ES-I3 (cell line): ENCODE results near the gene ZC3H8.

Experiments
- H3K36me3 ChIP-seq: 2 replicates; pipeline ENCODE4 v1.6.1; 2013; ENCODE audit warnings: mild to moderate bottlenecking, low read length, control low read depth, moderate library complexity; ENCODE audit not compliant: insufficient read depth
- H3K4me1 ChIP-seq: 2 replicates; pipeline ENCODE4 v1.6.1; 2013; ENCODE audit warnings: mild to moderate bottlenecking, control low read depth, low read length; ENCODE audit not compliant: insufficient read depth
- H3K9ac ChIP-seq: 2 replicates; pipeline ENCODE4 v1.6.1; 2013; ENCODE audit warnings: low read depth, mild to moderate bottlenecking, low read length, moderate library complexity
- H3K9me3 ChIP-seq: 2 replicates; pipeline ENCODE4 v1.6.1; 2013; ENCODE audit warnings: mild to moderate bottlenecking, low read length, moderate library complexity; ENCODE audit not compliant: control insufficient read depth, insufficient read depth

ZC3H8 gene

GRCh38 chr2:112175333-112175732, 79.5 kb downstream of the ZC3H8 start:
- no peaks in the 10 kb centered on the region for H3K36me3 ChIP-seq
- no peaks in the 10 kb centered on the region for H3K4me1 ChIP-seq
- no peak overlapping the region for H3K9ac ChIP-seq
- no peaks in the 10 kb centered on the region for H3K9me3 ChIP-seq

GRCh38 chr2:112174383-112174782, 80.5 kb downstream of the ZC3H8 start:
- no peak overlapping the region for H3K9ac ChIP-seq

GRCh38 chr2:112173646-112174319, 81.1 kb downstream of the ZC3H8 start:
- H3K9ac ChIP-seq: no peak overlapping the region
- H3K36me3 ChIP-seq: no peaks in the 10 kb centered on the region
- no peaks in the 10 kb centered on the region for H3K9me3 ChIP-seq
- no peaks in the 10 kb centered on the region for H3K4me1 ChIP-seq

More at GRCh38 chr2:112174383-112174782, 80.5 kb downstream of the ZC3H8 start:
- H3K4me1 ChIP-seq: no peaks in the 10 kb centered on the region
- no peaks in the 10 kb centered on the region for H3K36me3 ChIP-seq
- no peaks in the 10 kb centered on the region for H3K9me3 ChIP-seq

- no peaks in the 10 kb centered on the region for H3K9me3 ChIP-seq
- H3K36me3 ChIP-seq: no peaks in the 10 kb centered on the region
- H3K4me1 ChIP-seq: no peaks in the 10 kb centered on the region
- no peak overlapping the region for H3K9ac ChIP-seq
These were observed 84.3 kb downstream of the ZC3H8 start for GRCh38 chr2:112170495-112170894.

- Histone ChIP-seq H3K4me1 (no peaks in the 10 kb centered on the region), H3K9me3 (no peaks in the 10 kb centered on the region), H3K36me3 (no peaks in the 10 kb centered on the region), H3K9ac (no peak overlapping the region)
These were observed 86.3 kb downstream of the ZC3H8 start for GRCh38 chr2:112168422-112169124.

- no peak overlapping the region for H3K9ac ChIP-seq
- no peaks in the 10 kb centered on the region for H3K4me1 ChIP-seq
- H3K9me3 ChIP-seq: no peaks in the 10 kb centered on the region
- no peaks in the 10 kb centered on the region for H3K36me3 ChIP-seq
These were observed 87.9 kb downstream of the ZC3H8 start for GRCh38 chr2:112166806-112167499.

- no peaks in the 10 kb centered on the region for H3K4me1 ChIP-seq
- no peaks in the 10 kb centered on the region for H3K9me3 ChIP-seq
- no peaks in the 10 kb centered on the region for H3K36me3 ChIP-seq
- H3K9ac ChIP-seq: no peak overlapping the region
These were observed 89.5 kb downstream of the ZC3H8 start for GRCh38 chr2:112165296-112165695.

- Histone ChIP-seq H3K36me3 (no peaks in the 10 kb centered on the region), H3K4me1 (no peaks in the 10 kb centered on the region), H3K9me3 (no peaks in the 10 kb centered on the region), H3K9ac (no peak overlapping the region)
These were observed 90.0 kb downstream of the ZC3H8 start for GRCh38 chr2:112164876-112165275.

GRCh38 chr2:112163541-112163981, 91.3 kb downstream of the ZC3H8 start:
- no peaks in the 10 kb centered on the region for H3K4me1 ChIP-seq
- no peak overlapping the region for H3K9ac ChIP-seq
- no peaks in the 10 kb centered on the region for H3K36me3 ChIP-seq
- no peaks in the 10 kb centered on the region for H3K9me3 ChIP-seq

GRCh38 chr2:112162956-112163355, 91.9 kb downstream of the ZC3H8 start:
- no peaks in the 10 kb centered on the region for H3K36me3 ChIP-seq
- no peaks in the 10 kb centered on the region for H3K4me1 ChIP-seq
- H3K9ac ChIP-seq: no peak overlapping the region
- H3K9me3 ChIP-seq: no peaks in the 10 kb centered on the region

- H3K36me3 ChIP-seq: no peaks in the 10 kb centered on the region
- no peaks in the 10 kb centered on the region for H3K4me1 ChIP-seq
- H3K9me3 ChIP-seq: no peaks in the 10 kb centered on the region
- no peak overlapping the region for H3K9ac ChIP-seq
These were observed 92.5 kb downstream of the ZC3H8 start for GRCh38 chr2:112162341-112162740.
